Right hindlimb (tissue), 1 donor: ENCODE measurements around the gene CBX3.
"Not testable (repeated sequence)": the region's sequence is repeated elsewhere in the genome, so short reads cannot be mapped to it uniquely, and the experiment has no call there.

Source experiments
- DNase-seq: peaks from one replicate; pipeline ENCODE4 v3.0.0-alpha.2; 2018

The CBX3 gene

DNA sequence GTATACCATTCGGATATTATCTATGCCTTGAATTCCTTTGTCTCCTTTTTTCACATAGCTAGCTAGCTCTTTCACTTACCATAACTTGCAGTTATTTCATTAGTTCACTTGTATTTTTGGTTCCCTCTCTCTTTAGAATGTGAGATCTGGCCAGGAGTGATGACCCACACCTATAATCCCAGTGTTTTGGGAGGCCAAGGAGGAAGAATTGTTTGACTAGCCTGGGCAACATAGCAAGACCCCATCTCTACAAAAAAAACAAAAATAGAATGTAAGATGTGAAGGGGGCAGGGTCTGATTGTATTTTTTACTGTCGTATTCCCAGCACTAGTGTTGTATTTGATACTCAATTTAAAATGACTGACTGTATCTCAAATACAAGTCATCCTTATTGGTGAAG is 29.9 kb upstream of the CBX3 start:
- DNase-seq: no peak

DNA sequence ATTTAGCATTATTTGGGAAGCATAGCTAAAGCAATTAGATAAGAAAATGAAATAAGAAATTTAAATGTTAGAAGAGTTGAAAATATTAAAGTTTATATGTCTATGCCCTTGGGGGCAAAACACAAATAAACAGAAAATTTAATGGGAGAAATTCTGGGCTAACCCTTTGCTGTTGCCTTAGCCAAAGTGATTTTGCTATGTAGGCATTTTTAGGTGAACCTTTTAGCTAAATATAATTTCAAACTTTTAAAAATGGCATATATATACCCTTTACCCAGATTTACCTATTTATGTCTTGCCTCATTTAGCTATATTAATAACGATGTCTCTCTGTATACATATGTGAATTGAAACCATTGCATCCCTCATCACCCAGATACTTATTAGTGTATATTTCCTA is 29.5 kb upstream of the CBX3 start:
- DNase-seq: no peak

DNA sequence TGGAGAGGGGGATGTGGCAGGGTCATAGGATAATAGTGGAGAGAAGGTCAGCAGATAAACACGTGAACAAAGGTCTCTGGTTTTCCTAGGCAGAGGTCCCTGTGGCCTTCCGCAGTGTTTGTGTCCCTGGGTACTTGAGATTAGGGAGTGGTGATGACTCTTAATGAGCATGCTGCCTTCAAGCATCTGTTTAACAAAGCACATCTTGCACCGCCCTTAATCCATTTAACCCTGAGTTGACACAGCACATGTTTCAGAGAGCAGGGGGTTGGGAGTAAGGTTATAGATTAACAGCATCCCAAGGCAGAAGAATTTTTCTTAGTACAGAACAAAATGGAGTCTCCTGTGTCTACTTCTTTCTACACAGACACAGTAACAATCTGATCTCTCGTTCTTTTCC is 25.6 kb upstream of the CBX3 start:
- not testable (repeated sequence) for DNase-seq

DNA sequence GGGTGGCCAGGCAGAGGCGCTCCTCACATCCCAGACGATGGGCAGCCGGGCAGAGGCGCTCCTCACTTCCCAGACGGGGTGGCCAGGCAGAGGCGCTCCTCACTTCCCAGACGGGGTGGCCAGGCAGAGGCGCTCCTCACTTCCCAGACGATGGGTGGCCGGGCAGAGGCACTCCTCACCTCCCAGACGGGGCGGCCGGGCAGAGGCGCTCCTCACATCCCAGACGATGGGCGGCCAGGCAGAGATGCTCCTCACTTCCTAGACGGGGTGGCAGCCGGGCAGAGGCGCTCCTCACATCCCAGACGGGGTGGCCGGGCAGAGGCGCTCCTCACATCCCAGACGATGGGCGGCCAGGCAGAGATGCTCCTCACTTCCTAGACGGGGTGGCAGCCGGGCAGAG is 24.8 kb upstream of the CBX3 start:
- not testable (repeated sequence) for DNase-seq

DNA sequence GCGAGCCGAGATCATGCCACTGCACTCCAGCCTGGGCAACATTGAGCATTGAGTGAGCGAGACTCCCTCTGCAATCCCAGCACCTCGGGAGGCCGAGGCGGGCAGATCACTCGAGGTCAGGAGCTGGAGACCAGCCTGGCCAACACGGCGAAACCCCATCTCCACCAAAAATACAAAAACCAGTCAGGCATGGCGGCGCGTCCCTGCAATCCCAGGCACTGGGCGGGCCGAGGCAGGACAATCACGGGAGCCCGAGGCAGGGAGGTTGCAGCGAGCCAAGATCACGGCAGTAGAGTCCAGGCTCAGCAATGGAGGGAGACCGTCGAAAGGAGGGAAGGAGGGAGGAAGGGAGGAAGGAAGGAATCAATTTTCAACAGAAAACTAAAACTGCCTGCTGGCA is 24.3 kb upstream of the CBX3 start:
- DNase-seq: not testable (repeated sequence)

DNA sequence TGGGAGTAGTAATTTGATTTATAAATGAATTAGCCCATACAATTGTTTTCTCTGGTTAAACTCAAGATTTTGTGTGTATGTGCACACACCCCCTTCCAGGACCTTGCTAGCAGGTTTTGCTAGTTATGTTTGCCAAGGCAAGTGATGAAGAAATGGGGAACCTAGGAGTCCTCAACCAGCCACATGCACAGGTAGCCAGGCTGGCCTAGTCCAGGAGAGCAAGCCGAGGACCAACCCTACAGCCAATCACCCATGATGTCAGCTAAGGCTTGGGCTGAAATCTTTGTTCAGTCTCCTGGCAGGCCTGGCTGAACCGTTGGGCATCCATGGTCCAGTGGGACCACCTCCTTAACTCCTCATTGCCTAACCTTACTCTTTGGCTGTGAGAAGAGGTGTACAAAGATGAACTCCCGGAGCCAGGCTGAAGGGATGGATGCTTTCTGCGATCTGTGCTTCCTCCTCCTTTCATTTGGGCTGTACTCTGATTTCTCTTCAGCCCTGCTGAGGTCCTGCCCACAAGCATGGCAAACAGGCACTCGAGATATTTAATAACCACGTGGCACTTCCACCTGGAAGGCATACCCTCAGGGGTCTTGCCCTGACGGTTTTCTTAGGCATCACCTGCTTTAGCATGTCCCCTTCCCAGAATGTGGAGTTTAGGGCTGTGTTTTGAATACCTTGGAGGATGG is 23.1 kb upstream of the CBX3 start:
- DNase-seq: no peak

DNA sequence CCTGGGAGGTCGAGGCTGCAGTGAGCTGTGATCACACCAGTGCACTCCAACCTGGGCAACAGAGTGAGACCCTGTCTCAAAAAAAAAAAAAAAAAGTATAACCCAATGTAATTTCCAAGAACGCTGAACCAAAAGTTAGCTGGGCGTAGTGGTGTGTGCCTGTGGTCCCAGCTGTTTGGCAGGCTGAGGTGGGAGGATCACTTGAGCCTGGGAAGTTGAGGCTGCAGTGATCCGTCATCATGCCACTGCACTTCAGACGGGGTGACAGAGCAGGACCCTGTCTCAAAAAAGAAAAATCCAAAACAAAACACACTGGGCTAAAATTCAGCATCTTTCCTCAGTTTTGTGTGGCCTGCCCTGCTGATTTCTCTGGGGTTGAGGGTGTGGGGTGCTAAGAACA is 22.1 kb upstream of the CBX3 start:
- no peak for DNase-seq

DNA sequence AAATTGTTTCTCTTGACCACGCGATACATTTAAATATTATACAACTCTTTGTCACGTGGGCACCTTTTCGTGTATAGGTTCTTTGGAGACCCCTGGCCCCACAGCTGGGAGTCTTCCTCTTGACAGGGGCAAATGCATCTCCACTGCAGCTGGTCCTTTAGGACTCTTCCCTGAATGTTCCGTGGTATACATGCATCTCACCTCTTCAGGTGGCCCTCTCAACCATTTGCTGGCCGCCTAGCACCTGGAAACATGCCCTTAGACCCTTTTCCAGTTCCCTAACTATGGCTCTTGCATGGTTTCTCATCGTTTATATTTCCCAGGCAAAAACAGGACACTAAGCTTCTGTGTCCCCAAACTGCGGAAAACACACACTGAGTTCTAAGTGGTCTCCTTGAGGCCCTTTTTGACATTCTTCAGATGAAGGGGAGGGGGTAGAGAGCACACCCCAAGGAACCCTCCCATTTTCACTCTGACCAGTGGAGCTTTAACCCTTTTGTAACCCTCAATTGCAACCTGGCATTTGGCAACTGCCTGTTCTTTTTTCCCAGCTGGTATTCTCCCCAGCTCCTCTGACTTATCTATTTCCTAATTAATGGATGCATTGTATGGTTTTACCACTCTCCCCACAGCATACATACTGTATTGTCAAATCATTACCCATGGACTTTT is 21.6 kb upstream of the CBX3 start:
- DNase-seq: no peak

DNA sequence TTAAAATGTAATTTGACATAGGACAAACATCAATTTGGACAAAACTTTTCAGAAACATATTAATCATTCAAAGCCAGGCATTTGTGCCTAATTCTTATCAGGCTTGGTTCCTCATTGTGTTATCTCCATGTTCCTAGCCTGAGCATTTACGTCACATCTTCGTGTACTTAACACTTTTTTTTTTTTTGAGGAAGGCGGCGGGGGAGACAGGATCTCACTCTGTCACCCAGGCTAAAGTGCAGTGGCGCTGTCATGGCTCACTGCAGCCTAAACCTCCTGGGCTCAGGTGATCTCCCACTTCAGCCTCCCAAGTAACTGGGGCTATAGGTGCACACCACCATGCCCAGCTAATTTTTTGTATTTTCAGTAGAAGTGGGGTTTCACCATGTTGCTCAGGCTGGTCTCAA is 20.8 kb upstream of the CBX3 start:
- DNase-seq: no peak

DNA sequence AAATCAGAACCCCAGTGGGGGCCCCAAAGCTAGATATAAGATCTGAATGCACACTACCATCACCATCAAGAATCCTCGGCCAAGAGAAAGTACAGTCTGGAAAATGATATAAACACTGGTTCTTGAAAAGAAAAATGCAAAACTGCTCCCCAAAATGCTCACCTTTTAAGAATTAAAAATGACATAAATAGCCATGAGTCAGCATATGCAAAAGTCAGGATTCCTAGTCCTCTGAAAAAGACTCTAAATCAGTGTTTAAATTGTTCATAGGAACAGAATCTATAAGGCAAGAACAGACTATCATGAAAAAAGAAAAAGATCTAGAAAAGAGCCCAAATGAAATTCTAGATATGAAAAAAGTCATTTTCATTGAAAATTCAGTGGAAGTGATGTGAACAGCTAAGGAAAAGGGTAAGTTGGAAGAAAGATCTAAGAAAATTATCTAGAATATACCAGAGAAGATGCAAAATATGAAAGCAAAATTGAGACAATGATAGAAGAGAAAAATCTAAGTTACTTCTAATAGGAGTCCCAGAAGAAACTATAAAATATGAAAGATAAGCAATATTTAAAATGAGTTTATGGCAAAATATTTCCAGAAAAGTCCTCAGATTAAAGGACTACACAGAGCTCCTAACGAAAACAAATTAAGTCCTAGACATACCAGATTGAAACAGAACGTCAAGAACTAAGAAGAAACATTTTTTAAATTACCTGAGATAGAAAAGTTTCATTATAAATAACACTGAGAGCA is 19.9 kb upstream of the CBX3 start:
- DNase-seq: no peak

DNA sequence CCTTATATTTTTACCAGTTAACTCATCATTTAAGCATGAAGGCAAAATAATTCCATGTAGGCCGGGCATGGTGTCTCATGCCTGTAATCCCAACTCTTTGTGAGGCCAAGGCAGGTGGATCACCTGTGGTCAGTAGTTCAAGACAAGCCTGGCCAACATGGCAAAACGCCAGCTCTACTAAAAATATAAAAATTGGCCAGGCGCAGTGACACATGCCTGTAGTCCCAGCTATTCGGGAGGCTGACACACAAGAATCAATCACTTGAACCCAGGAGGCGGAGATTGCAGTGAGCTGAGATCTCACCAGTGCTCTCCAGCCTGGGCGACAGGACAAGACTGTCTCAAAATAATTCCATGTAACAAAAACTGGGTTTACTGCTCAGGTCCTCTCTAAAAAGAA is 19.3 kb upstream of the CBX3 start:
- no peak for DNase-seq

DNA sequence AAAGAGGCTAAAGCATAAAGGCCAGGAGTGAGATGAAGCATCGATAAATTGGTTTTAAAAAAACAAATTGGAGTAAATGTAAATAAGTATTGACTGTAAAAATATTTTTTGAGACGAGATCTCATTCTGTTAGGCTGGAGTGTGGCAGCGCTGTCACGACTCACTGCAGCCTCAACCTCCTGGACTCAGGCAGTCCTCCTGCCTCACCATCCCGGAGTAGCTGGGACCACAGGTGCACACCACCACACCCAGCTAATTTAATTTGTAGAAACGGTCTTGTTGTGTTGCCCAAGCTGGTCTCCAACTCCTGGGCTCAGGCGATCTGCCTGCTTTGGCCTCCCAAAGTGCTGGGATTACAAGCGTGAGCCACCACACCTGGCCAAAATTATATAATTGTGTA is 18.8 kb upstream of the CBX3 start:
- no peak for DNase-seq

DNA sequence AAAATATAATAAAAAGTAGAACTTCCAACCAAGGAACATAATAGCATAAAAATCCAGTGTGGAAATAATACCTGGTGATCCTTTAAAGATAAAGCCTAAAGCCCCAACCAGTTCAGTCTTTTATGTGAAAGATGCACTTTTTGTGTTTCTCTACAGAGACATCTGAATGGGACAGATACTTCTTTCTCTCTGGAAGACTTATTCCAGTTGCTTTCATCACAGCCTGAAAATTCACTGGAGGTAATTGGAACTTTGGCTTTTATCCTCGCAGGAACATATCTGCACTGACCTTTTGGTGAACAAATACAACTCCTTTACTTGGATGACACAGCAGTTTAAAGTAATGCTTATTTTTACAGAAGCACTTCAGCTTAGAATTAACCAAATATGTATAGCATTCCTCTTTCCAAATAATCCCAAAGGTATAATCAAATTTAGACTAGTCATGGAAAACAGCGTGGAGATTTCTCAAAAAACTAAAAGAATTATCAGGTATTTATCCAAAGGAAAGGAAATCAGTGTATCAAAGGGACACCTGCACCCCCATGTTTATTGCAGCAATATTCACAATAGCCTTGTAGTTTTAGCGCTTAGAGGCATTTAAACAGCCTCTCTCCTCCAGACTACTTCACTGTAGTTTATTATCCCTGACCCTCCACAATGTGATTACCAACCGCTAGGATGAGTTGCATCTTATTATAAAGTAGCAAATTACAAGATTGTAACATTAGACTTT is 17.8 kb upstream of the CBX3 start:
- no peak for DNase-seq

DNA sequence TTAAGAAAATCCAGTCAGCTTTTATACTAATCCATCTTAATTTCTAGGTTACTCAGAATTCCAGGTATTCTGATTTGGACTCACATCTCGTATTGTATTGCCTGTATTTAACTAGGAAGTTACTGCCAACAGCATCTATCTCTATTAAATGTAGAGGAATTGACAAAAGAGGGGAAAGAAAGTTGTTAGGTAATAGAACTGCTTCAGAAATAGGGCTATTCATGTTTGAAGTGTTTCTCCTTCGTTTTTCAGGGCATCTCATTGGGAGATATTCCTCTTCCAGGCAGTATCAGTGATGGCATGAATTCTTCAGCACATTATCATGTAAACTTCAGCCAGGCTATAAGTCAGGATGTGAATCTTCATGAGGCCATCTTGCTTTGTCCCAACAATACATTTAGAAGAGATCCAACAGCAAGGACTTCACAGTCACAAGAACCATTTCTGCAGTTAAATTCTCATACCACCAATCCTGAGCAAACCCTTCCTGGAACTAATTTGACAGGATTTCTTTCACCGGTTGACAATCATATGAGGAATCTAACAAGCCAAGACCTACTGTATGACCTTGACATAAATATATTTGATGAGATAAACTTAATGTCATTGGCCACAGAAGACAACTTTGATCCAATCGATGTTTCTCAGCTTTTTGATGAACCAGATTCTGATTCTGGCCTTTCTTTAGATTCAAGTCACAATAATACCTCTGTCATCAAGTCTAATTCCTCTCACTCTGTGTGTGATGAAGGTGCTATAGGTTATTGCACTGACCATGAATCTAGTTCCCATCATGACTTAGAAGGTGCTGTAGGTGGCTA is 17.1 kb upstream of the CBX3 start:
- DNase-seq: not testable (repeated sequence)

DNA sequence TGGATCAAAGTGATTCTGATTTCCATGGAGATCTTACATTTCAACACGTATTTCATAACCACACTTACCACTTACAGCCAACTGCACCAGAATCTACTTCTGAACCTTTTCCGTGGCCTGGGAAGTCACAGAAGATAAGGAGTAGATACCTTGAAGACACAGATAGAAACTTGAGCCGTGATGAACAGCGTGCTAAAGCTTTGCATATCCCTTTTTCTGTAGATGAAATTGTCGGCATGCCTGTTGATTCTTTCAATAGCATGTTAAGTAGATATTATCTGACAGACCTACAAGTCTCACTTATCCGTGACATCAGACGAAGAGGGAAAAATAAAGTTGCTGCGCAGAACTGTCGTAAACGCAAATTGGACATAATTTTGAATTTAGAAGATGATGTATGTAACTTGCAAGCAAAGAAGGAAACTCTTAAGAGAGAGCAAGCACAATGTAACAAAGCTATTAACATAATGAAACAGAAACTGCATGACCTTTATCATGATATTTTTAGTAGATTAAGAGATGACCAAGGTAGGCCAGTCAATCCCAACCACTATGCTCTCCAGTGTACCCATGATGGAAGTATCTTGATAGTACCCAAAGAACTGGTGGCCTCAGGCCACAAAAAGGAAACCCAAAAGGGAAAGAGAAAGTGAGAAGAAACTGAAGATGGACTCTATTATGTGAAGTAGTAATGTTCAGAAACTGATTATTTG is 16.3 kb upstream of the CBX3 start:
- no peak for DNase-seq

DNA sequence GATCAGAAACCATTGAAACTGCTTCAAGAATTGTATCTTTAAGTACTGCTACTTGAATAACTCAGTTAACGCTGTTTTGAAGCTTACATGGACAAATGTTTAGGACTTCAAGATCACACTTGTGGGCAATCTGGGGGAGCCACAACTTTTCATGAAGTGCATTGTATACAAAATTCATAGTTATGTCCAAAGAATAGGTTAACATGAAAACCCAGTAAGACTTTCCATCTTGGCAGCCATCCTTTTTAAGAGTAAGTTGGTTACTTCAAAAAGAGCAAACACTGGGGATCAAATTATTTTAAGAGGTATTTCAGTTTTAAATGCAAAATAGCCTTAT is 15.7 kb upstream of the CBX3 start:
- DNase-seq: no peak

DNA sequence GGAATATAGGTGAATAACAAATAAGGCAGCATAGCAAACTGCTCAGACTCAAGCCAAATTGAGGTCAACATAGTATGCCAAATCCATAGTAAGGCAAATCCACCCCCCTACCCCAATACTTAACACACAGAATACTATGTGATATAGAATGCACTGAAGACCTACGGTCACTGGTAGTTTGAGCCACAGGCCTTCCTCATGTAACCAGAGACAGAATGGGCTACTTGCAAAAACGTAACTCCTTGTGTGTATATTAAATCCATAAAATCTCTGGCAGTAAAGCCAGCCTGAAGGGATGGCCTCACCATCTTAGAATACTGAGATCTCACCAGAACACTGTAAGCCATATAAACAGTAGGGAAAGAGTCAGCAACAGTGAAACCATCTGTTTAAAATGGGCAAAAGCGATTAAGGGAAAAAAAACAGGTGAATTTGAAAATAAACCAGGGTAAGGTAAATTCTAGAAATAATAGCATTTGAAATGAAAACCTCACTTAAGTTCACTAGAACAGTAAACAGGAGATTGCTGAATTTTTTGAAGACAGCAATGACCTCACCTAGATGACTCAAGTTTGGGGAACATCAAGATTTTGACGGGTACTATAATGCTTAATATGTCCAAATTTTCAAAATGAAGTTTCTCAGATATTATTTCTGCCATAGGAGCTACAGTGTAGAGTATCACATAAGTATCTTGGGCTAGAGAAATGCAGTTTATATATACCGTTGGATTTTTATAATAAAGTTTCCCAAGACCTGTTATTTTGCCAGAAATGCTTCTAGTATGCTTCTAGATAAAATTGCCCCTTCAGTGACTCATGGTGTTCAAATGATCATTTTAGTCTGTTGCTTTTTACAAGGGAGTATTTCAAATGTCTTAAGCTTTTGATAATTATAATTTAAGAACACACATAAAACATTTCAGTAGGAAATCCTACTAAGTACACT is 14.9 kb upstream of the CBX3 start:
- no peak for DNase-seq

DNA sequence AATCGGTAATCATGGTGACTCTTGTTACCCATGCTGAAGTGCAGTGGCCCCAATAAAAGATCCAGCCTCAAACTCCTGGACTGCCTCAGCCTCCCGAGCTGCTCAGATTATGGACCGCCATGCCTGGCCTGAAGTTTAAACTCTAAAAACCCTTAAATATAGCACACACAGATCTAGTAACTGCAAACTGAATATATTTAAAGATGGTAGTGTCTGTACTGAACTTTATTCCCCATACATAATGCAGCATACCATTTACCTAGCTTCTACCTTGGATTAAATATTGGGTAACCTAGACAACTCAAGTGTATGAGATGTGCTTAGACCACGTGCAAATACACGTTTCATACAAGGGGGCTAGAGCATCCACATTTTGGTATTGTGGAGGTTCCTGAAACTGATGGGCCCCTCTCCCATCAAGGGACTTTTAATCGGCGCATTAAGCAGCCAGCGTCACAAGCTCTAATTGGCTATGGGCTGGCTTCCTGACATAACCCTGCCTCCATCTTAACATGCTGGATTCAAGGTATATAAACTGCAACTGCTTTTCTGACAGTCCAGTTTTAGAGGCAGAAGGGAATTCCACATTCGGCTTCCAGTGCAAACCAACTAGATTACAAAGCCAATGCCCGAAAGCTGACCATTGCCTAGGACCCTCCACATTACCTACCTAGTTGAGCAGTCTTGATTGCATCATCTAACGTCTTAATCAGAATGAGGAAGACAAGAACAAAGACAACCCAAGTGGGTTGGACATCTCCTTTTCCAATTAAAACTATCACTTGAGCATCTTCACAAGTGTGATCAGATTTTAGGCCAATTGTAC is 14.0 kb upstream of the CBX3 start:
- no peak for DNase-seq

DNA sequence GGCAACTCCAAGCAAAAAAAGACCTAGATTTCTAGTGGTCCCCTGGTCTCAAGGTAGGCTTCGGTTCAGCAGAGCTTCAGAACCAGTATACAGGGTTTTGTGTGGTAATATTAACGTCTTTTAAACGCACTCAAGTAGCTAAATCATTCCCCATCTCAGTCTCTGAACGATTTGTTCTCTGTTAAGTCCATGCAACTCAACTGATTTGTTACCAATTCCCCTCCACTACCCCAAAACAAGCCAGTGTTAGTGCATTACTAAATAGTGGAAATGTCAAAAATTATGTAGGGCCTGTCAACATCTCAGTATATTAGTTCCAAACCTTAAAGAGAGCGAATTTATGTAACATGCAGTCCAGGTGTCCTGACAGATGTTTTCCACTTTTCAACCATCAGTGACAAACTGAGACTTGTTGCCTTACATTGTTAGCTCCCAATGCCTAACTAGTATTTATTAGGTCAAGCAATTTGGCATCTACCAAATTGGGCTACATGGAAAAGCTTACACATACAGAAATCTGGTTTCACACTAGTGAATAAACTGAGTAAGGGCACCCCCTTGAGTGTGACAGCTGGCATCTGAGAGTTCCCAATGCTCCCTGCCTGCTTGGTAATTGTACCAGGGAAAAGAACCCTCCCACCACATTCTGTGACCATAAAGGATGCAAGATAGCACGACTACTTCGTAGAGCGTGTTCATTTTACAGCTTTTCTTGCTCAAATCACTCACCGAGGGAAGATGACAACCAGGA is 13.2 kb upstream of the CBX3 start:
- DNase-seq: no peak
